NCI-H69 (cell line): ENCODE data around the gene SGPP2.

ENCODE experiments used
- DNase-seq: peaks from one replicate; lab custom pipeline; 2025; lab: John Stamatoyannopoulos, UW

Gene SGPP2

DNA sequence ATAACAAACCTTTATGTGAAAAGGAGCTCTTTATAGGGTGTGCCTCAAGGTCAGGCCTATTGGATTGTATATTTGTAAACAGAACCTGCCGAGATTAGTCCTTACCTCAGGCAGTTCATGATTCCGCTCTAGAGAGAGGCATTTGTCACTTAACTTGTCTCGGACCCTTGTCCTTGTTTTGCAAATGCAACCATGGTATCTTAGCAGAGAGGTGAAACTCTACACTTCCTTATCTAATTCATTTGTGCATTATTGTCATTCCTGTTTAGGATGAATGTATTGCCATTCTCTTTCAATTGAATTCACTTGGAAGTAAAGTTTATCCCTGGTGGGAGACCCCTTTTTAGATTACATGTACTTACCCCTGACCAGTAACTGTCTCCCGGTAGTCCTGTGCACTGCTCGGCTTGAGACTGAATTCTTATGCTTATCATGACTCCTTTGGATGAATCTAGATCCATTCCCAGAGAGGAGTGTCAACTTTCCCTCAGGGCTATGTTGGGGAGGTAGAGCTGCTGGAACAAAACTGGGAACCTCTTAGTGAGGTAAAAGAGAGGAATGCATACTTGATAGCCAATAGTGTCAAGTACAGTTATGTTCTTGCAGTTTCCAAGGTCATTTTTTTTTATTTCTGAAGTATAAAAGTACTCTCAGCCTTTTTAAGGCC lies 46.6 kb downstream of the SGPP2 start:
- no peak for DNase-seq

DNA sequence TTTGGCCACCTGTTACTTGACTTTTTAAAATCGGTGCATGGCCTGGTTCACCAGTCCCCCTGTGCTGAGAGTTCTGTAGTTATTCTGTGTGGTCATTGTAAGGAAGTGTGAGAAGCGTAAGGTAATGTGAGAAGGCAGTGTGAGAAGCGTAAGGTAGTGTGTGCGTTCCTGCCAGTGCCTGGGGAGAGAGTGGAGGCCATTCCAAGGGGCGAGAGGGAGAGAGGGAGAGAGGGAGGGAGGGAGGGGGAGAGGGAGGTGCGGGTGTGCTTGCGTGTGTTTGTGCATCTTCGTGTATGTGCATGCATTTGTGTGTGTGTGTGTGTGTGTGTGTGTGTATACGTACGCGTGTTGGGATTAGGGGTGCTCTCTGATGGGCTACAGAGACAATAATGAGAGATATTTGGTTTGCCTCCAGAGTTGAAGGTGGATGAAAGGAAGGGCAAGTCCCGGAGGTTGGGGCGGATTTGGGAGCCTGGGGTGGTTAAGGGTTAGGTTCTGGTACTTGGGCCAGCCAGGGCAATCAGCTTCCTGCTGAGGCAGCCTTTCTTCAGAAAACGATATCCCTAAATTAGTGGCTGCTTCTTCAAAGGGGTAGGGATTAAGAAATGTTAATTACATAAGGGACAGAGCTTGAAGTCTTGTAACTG lies 53.7 kb downstream of the SGPP2 start:
- no peak for DNase-seq

DNA sequence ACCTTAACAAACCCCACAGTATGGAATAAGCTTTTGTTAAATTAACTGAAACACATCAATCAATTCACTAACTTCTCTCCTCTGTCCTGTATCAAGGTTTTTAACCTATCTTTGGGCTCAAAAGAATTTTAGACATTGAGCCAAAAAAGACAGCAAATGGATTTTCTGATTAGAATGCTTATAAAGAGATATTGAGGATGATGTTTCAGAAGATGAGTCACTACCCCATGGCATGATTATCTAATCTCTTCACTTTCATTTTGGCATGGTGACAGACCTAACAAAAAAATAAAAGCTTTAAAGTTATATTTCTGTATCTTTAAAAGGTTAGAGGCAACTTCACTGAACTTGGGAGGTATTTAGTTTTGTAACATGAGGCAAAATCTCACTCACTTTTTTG lies 55.5 kb downstream of the SGPP2 start:
- no peak for DNase-seq

DNA sequence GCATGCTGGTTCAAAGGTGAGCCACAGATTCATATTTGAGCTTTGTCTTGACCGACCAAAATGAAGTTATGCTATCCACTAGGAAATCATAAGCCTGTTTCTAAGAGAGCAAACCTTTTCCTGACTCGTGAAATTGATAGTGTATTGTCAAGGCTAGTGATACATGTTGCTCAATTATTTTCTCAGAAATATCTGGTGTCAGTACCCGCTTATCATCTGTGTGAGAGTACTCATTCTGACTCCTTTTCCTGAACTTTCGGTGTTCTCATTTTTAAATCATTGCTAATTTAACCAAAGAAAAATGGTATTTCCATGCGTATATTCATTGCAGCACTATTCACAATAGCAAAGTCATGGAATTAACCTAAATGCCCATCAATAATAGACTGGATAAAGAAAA lies 56.2 kb downstream of the SGPP2 start:
- no peak for DNase-seq

DNA sequence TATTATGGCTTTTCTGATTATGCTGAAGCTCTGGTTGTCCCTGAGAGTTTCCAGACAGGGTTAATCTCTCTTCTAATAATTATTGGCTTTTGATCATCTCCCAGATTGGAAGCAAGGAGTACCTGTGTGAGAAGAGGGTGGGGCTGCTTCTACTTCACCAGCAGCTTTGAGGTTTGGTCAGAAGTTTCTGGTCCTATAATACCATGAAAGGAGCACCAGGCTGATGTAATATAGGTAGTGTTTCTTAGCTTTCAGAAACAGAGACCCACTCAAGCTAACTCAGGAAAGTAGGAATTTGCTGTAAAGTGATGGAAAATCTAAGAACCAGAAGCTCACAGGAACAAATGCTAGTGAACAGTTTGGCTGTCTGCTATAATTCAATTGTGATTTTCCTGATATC lies 57.6 kb downstream of the SGPP2 start:
- no peak for DNase-seq

DNA sequence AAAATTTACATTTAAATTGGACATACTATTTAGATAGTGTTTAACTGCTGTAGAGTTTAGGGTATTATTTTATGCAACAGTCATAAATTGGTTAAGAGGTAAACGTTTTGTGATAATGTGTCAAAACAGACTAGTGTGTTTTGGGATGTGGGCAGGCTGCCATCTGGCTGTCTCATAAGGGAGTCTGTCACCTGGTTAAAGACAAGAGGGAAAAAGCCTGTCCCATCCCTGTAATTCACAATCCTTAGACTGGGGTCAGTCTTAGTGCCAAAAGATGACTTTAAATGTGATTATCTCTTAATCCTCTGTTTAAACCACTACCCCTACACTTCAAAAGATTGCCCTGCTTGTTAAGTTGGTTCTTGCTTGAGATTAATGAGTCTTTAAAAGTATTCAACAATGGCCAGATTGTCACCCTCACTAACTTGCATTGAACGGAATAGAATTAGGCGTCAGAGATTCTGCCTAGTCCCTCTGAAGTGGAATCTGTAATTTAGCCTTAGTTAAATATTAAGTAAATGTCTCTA lies 59.2 kb downstream of the SGPP2 start:
- peak; percentile 4 for DNase-seq

DNA sequence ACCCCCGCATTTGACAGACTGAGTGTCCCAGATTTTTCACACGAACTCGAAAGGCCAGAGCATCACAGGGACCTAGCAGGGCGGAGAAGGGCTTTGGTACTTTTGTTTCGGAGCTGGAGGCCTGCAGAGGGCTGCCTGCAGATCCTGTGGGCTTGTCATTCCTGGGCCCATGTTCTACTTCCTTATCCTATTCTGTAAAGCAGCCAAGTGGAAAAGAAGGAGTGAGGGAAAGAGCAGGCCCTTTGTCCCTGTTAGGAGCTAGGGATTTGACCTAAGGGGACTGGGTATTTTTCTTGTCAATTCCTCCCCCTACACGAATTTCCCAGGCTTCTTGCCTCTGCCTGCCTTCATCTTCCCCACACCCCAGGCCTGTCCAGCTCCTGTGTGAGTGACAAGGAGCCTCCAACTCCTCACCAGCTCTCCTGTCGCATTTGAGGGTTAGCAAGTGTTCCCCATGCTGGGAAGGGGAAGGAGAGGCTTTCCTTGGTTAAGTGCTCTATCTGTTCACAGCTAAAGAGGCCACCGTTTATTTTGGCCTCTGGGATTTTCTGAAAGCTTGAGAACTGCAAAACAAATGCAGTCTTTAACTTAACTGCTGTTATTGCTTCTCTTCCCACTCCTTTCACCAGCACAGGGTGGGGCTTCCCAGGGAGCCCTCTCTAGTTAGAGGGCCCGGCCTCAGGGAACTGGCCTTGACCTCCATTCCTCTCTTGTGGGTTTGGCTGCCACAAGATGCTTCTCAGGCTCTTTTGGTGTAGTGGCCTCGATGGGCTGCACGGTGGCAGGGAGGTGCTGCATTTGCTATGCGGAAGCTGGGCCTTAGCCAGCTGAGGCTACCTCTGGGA lies 61.2 kb downstream of the SGPP2 start:
- DNase-seq, result no peak

DNA sequence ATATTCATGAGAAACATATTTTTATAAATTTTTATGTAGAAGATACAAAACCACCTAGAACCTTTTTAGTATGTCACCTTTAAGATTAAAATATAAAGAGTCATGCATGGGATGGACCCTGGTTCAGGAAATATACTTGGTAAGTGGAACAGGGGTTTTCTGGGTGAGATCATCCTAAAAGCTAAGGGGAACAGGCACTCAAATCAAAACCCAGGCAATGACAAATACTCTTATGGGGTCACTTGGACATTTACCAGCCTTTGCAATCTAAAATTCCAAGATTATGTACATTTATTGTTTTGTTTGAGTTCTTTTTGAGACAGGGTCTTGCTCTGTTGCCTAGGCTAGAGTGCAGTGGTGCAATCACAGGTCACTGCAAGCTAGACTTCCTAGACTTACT lies 65.8 kb downstream of the SGPP2 start:
- no peak for DNase-seq

DNA sequence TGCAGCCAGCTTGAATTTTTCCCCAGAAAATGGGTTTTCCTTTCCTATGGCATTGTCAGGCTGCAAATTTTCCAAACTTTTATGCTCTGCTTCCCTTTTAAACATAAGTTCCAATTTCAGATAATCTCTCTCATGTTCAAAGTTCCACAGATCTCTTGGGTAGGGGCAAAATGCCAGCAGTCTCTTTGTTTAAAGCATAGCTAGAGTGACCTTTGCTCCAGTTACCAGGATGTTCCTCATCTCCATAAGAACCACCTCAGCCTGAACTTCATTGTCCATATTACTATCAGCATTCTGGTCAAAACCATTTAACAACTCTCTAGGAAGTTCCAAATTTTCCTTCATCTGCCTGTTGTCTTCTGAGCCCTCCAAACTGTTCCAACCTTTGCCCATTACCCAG lies 68.3 kb downstream of the SGPP2 start:
- no peak for DNase-seq

DNA sequence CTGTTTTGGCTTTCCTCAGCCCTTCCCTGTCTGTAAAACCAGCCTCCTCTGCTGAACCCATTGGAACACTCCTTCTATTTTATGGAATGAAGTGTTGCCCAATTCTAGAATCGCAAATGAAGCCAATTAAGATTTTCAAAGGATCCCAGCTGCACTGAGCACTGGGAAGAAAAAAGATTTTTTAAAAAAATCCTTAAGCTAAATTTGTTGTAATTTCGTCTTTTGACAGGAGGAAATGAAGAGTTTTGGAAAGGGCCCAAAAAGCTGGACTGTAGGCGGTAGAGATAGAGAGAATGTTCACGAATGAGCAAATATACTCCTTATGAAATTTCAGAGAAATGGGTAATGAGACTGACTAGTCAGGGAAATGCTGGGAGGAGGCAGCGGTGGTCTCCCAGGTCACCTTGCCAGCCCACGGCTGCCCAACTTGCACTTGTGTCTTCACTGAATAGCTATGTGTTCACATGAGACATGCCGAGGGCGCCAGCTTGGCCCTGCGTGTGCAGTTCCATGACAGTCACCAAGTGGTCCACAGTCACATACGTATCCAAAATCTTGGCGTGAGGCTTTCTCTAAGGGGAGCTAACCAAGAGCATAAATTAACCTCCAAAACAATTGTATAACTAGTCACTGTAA lies 69.9 kb downstream of the SGPP2 start:
- DNase-seq, result no peak

DNA sequence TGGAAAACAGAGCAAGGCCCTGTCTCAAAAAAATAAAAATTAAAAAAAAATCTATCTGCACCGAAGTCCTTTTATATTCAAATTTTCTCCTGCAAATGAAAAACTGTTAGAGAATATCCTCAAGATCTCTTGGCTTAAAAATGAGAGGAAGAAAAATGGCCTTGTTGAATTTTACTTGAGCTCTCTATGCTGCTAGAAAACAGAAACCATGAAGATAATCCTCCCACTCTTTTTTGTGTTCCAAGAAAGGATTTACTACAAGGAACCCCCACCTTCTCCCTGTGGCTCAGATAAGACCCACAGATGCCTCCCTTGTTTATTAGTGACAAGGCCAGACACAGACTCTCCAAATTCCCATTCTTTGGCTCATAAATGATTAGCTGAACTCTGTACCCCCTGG lies 71.0 kb downstream of the SGPP2 start:
- DNase-seq, result no peak

DNA sequence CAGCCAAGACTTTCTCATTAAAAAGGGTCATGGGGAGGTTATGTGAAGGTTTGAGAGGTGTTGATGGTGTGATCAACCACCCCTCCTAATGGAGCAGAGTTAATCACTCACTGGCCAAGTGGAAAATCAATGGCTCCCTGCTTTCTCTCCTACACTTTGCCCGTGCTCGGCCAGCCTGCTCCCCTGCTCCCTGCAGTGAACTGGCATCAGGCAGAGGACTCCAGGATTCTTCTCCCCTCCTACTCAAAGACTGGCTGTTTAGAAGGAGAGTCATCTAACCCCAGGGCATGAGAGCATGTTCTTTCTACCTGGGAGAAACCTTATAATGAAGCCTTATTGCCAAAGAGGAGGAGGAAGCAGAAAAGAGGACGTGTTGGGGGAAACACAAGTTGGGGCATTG lies 74.9 kb downstream of the SGPP2 start:
- no peak for DNase-seq

DNA sequence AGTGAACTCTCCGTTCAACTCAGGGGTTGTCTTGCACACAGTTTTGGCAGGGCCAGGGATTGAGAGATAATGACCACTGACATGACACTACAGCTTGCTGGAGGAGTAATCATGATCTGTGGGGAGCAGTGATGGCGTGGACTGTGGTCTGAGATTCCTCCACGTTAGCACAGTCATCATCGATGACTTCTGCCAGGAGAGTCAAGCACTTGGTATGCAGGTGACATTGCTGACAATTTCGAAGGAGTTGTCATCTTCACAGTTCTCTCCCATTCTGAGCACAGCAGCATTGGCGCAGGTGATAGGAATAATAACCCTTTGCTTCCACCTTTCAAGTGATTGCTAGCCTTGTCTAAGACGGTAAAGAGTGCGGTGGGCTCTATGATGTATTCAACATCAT lies 79.8 kb downstream of the SGPP2 start:
- DNase-seq, result no peak

DNA sequence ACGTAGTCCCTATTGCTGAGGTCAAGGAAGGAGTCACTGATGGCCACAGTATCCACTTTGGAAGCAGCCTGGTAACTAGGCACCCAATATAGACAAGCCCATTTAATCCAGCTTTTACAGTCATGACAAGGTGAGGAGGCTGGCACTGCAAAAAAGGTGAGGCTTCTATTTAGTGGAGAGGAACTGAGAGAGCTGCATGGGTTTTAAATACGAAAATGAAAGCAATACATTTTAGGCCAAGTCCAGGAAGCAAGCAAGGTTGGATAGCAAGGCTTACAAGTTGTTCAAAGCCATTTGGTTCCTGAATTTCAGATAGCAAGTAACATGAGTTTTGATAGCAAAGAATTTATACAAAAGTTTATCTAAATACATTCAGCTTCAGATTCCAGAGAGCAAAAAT lies 80.4 kb downstream of the SGPP2 start:
- DNase-seq, result no peak

DNA sequence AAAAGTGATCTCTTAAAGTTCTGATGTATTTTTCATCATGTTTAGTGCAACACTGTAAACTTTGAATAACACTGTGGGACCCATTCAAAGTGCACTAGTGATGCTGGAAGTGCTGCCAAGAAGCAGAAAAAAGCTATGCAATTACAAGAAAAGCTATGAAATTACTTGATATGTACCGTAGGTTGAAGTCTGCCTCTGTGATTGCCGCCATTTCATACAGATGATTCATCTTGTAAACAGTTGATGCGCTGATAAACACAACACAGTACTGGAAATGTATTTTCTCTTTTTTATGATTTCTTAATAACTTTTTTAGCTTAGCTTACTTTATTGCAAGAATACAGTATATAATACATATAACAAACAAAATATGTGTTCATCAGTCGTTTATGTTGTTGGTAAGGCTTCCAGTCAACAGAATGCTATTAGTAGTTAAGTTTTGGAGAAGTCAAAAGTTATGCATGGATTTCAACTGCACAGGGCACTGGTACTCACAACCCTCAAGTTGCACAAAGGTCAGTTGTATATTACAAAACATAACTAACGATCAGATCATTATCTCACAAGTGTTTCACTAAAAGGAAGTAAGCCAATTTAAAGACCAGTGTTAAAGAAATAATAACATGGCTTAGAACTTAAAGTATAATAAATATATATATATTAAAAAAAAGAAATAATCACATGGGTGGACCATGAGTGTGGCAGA lies 82.0 kb downstream of the SGPP2 start:
- no peak for DNase-seq

DNA sequence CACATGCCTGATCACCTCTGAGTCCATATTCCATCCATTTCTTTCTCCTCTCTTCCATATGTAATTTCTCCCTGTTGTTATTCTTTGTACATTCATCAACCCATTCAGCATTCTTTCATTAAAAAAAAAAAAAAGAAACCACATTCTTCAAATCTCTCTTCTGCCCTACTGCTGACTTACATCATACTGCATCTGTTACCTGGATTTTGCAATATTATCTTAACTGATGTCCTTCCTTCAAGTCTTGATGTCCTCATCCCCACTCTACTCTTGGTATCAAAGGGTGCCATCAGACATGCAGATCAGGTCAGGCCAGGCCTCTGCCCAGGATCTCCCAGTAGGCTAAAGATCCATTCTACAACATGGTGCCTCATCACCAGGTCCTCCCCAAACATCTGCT lies 90.6 kb downstream of the SGPP2 start:
- no peak for DNase-seq

DNA sequence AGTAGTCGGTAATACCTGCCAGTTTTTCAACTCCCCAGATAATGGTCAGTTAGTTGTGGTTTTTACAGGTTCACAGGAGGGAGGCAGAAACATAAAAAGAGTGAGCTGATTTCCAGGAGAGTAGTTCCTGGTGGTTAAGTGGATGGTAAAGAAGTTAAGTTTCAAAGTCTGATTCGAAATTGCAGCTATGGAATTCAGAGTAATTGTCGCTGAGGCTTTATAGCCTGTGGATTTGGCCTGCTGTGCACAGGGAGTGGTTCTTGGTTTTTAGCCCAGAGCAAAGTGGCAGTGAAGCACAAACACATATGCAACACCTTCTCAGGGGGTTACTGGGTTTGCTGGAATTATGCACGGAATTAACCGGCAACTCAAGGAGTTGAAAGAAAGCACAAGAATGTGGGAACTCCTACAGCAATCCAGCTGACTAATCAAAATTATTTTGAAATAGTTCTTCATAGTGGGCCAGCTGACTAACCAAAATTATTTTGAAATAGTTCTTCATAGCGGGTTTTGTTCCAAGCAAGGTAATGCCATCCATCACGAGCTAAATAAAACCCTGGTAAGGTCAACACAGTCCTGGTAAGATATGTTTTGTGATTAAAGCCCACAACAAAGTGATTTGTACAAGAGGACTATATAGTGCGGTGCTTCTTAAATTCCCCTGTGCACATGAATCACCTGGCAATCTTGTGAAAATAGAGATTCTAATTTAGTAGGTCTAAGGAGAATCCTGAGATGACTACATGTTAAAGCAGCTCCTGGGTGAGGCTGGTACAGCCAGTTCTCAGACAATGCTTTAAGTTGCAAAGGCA lies 94.4 kb downstream of the SGPP2 start:
- DNase-seq, result peak; percentile 11

DNA sequence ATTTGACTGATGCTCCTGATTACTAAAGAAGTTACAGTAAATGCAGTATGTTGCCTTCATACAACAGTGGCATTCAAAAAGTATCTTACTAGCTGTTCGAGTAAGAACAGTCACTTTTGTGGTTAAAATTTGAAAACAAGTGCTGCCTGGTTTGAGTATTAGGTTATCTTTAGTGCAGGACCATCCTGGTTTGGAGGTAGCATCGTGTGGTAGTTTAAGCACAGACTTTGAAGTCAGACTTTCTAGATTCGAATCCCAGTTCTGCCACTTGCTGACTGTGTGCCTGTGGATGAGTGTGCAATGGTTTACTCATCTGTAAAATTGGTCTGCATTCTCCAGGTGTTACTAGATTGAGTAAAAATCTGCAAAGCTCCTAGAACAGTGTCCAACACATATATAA lies 96.8 kb downstream of the SGPP2 start:
- no peak for DNase-seq

DNA sequence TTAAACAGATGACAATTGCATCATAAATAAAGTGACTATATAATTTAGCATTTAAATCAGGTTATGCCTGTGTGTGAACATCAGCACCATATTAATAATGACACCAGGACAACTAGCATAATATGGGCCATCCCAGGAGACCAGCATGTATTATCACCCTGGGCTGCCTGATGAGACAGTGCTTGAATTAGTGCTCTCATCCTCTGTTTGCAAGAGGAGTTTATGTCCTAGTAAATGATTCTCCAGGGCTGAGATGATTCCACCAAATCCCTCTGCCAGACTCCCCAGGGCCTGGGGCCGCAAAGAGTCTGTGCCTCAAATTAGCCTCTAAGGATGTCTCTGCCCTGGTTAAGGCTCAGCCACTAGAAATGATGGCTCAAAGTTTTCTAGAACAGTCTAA lies 97.7 kb downstream of the SGPP2 start:
- no peak for DNase-seq

DNA sequence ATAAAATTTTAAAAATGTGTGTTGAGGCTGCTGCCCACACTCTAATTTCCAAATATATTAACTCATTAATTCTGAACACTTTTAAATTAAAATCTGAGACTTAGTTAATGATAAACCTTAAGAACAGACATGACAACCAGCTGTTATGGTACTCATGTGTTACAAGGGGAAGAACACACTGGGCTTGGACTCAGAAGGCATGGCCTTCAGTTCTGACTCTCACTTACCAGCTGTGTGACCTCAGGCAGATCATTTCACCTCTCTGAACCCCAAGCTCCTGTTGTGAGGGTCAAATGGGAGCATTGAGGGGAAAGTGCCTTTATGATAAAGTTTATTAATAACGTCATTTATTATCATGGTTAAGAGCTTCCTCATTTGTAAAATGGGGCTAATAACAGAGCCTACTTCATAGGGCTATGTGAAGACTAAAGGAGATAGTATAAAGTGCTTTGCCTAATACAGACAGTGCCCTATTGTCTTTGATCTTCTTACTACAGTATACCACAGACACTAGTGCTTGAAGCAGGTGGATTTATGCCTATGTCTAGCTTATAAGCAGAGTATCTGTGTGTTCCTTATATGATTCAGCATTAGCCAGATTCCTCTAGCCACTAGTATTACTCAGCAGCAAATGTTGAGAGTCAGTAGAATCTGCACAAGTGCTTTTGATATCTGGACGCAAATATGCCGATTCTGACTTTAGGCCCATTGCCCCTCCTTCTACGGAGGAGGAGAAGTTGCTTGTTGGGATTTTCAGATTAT lies 99.6 kb downstream of the SGPP2 start:
- DNase-seq, result no peak
